Measurements from ENCODE around the gene FLVCR2. TPM values are rescaled to one million over a fixed set of nuclear protein-coding genes. Genes with fewer than 3 reads are reported as not detected.
"Not testable (repeated sequence)": the region's sequence is repeated elsewhere in the genome, so short reads cannot be mapped to it uniquely, and the experiment has no call there.

FLVCR2 gene
- total RNA-seq, 4 donors from 2014 or later: 4.3 to 9.1 (median 6.3) TPM

DNA sequence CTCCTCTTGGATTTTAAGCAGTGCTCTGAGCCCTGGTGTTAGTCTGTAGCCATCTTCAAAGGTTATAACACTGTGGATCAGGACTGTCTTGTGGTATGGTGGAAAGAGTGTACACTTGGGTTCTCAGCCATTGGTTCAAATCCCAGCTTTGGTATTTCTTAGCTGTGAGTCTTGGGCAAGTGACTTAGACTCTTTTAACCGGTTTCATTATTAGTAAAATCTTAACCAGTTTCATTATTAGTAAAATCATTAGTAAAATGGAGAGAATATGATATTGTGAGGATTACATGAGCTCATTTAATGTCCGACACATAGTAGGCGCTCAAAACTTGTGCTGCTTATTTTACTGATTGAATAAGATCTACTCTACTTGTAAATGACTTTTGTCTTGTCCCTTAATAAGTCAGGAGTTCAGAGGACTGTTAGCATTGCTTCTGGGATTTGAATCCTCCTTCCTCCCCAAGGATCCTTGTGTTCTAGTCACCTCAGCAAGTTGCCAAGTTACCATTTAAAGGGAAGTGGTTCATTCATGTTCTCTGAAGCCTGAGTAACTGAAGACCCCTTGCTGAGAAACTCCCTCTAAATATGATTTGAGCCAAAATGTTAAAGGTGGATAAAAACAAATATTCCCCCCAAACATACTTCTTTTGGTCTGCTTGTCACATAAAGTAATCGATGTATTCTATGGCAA is 95.1 kb downstream of the FLVCR2 start:
- H3K4me3 ChIP-seq (replicated peaks in 1 of 3): no peak overlapping the region
- DNase-seq: no peak
- H3K27ac ChIP-seq: no peak overlapping the region
- intact Hi-C loops (cut with DNase I): no loop called here
- H3K36me3 ChIP-seq: peaks cover 0 to 11% of the 10 kb centered on the region in 2 donors
- TF ChIP-seq, protein P1, sequence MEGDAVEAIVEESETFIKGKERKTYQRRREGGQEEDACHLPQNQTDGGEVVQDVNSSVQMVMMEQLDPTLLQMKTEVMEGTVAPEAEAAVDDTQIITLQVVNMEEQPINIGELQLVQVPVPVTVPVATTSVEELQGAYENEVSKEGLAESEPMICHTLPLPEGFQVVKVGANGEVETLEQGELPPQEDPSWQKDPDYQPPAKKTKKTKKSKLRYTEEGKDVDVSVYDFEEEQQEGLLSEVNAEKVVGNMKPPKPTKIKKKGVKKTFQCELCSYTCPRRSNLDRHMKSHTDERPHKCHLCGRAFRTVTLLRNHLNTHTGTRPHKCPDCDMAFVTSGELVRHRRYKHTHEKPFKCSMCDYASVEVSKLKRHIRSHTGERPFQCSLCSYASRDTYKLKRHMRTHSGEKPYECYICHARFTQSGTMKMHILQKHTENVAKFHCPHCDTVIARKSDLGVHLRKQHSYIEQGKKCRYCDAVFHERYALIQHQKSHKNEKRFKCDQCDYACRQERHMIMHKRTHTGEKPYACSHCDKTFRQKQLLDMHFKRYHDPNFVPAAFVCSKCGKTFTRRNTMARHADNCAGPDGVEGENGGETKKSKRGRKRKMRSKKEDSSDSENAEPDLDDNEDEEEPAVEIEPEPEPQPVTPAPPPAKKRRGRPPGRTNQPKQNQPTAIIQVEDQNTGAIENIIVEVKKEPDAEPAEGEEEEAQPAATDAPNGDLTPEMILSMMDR (IDR thresholded peaks at IDR 0.05): no peak
- TF ChIP-seq POLR2A (IDR thresholded peaks at IDR 0.05): no peak
- H3K4me1 ChIP-seq: no peaks in the 10 kb centered on the region
- H3K9me3 ChIP-seq: no peaks in the 10 kb centered on the region
- 93 to 94% methylated on average over 4 of the region's 4 CpGs for WGBS, 2 donors
- no peaks in the 10 kb centered on the region for H3K27me3 ChIP-seq

DNA sequence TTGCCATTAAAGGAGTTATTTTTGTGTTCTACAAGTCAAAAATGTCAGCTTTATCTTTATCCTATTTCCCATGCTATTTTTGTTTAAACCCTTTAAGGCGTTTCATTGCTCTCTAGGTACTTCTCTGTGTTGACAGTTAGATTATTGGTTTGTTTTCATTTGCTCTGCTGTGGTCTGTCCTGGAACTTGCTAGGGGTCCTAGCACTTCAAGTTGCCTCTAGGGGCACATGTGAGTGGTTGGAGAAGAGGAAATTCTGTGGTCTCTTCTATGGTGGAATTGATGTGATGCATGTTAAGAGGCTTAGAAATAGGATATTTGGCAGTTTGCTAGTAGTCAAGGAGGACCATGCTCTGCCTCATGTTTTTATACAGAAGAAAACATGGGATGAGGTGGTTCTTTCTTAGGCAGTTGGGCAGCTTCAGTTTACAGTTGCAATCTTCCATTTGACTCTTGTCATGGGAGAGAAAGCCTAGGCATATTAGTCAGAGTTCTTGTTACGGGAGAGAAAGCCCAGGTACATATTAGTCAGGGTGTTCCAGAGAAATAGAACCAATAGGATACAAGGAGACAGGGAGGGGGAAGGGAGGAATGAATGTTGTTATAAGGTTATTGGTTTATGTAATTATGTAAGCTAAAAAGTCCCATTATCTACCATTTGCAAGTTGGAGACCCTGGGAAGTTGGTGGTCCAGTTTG is 97.0 kb downstream of the FLVCR2 start:
- no peak for TF ChIP-seq POLR2A (IDR thresholded peaks at IDR 0.05)
- TF ChIP-seq, protein P1 (IDR thresholded peaks at IDR 0.05): no peak
- no peak for DNase-seq
- Histone ChIP-seq H3K27ac (no peak overlapping the region), H3K4me3 (replicated peaks in 1 of 3) (no peak overlapping the region), H3K36me3 (no peaks in the 10 kb centered on the region), H3K27me3 (no peaks in the 10 kb centered on the region), H3K4me1 (no peaks in the 10 kb centered on the region), H3K9me3 (no peaks in the 10 kb centered on the region)
- intact Hi-C loops (cut with DNase I): no loop called here
- 84 to 88% methylated on average over 2 of the region's 2 CpGs for WGBS, 2 donors

DNA sequence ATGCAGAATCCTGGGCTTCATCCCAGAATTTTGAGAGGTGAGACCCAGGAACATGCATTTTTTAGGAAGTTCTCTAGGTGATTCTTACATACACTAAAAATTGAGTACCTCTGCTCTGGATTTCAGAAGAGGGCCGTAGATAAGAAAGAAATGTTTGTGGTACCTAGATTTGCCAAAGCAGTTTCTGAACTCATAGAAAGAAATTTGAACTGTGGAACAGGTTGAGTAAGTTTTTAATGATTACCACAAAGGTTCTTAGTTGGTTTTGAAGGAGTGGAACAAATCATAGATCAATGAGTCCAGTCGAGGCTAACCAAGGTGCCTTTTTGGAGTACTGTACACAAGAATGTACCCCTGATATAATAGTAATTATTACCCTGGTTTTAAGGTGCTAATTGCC is 107.5 kb downstream of the FLVCR2 start:
- H3K4me1 ChIP-seq: no peaks in the 10 kb centered on the region
- no peaks in the 10 kb centered on the region for H3K9me3 ChIP-seq
- 80 to 88% methylated on average over 2 of the region's 2 CpGs for WGBS, 2 donors
- no peaks in the 10 kb centered on the region for H3K27me3 ChIP-seq
- H3K36me3 ChIP-seq: peaks cover 19 to 27% of the 10 kb centered on the region in 2 donors
- intact Hi-C loops (cut with DNase I): no loop called here
- no peak for TF ChIP-seq POLR2A (IDR thresholded peaks at IDR 0.05)
- TF ChIP-seq, protein P1 (IDR thresholded peaks at IDR 0.05): no peak
- H3K27ac ChIP-seq: no peak overlapping the region
- H3K4me3 ChIP-seq (replicated peaks in 1 of 3): no peak overlapping the region
- DNase-seq: no peak

DNA sequence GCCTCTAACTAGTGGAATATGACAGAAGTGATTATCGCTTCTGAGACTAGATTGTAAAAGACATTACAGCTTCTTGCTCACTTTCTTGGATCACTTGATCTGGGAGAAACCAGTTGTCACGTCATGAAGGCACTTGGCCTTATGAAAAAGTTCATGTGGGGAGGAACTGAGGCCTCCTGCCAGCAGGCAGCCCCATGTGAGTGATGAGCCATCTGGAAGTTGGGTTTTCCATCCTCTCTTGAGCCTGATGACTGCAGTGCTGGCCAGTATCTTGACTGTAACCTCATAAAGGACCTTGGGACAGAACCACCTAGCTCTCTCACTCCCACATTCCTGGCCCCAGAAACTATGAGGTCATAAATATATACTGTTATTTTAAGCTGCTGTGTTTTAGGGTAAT is 110.6 kb downstream of the FLVCR2 start:
- no peaks in the 10 kb centered on the region for H3K4me1 ChIP-seq
- no peaks in the 10 kb centered on the region for H3K27me3 ChIP-seq
- no peak for TF ChIP-seq POLR2A (IDR thresholded peaks at IDR 0.05)
- TF ChIP-seq, protein P1 (IDR thresholded peaks at IDR 0.05): no peak
- no peak for DNase-seq
- H3K4me3 ChIP-seq (replicated peaks in 1 of 3): no peak overlapping the region
- intact Hi-C loops (cut with DNase I): no loop called here
- peaks cover 15 to 25% of the 10 kb centered on the region in 2 donors for H3K36me3 ChIP-seq
- H3K9me3 ChIP-seq: no peaks in the 10 kb centered on the region
- H3K27ac ChIP-seq: no peak overlapping the region
- WGBS, 2 donors: 64 to 86% methylated on average over 2 of the region's 2 CpGs

DNA sequence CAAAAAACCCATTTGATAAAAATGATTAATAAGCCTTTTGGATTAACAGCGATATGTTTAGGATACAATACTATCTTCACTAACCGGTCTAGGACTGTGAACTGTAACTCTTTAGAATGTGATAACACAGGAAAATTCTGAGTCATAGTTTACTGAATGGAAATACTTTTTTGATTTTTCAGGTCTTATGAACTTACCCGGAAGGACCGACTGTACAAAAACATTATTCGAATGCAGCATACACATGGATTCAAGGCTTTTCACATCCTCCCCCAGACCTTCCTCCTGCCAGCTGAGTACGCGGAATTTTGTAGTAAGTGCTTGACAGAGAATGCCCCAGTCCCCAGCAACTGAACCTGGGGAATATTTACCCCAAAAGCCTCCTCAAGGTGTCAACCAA is 111.6 kb downstream of the FLVCR2 start:
- Histone ChIP-seq H3K4me1 (no peaks in the 10 kb centered on the region), H3K27me3 (no peaks in the 10 kb centered on the region), H3K4me3 (replicated peaks in 1 of 3) (no peak overlapping the region), H3K36me3 (peaks cover 20 to 27% of the 10 kb centered on the region in 2 donors), H3K9me3 (no peaks in the 10 kb centered on the region), H3K27ac (no peak overlapping the region)
- intact Hi-C loops (cut with DNase I): no loop called here
- 92 to 97% methylated on average over 7 of the region's 7 CpGs for WGBS, 2 donors
- TF ChIP-seq POLR2A (IDR thresholded peaks at IDR 0.05): no peak
- TF ChIP-seq, protein P1 (IDR thresholded peaks at IDR 0.05): no peak
- DNase-seq: no peak

DNA sequence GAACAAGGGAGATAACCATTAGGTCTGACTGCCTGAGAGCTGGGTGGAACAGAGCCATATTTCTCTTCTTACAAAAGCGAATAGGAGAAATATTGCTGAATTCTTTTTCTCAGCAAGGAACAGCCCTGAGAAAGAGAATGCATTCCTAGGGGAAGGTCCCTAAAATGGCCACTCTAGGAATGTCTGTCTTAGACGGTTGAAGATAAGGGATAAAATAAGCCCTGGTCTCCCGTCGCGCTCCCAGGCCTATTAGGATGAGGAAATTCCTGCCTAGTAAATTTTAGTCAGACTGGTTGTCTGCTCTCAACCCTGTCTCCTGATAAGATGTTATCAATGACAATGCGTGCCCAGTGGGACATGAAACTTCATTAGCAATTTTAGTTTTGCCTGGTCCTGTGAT is 116.6 kb downstream of the FLVCR2 start:
- H3K27me3 ChIP-seq; H3K27ac ChIP-seq; DNase-seq; H3K4me3 ChIP-seq (replicated peaks in 1 of 3); intact Hi-C loops (cut with DNase I); H3K9me3 ChIP-seq; H3K4me1 ChIP-seq: not testable (repeated sequence)
- peaks cover 27 to 29% of the 10 kb centered on the region in 2 donors for H3K36me3 ChIP-seq
- 89 to 97% methylated on average over 6 of the region's 6 CpGs for WGBS, 2 donors
